NCI-H2107 (cell line): ENCODE measurements around the gene NSL1.
"Not testable (repeated sequence)": the region's sequence is repeated elsewhere in the genome, so short reads cannot be mapped to it uniquely, and the experiment has no call there.

ENCODE experiments used
- DNase-seq: peaks from one replicate; lab custom pipeline; 2025; lab: John Stamatoyannopoulos, UW

The NSL1 gene, protein sequence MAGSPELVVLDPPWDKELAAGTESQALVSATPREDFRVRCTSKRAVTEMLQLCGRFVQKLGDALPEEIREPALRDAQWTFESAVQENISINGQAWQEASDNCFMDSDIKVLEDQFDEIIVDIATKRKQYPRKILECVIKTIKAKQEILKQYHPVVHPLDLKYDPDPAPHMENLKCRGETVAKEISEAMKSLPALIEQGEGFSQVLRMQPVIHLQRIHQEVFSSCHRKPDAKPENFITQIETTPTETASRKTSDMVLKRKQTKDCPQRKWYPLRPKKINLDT

DNA sequence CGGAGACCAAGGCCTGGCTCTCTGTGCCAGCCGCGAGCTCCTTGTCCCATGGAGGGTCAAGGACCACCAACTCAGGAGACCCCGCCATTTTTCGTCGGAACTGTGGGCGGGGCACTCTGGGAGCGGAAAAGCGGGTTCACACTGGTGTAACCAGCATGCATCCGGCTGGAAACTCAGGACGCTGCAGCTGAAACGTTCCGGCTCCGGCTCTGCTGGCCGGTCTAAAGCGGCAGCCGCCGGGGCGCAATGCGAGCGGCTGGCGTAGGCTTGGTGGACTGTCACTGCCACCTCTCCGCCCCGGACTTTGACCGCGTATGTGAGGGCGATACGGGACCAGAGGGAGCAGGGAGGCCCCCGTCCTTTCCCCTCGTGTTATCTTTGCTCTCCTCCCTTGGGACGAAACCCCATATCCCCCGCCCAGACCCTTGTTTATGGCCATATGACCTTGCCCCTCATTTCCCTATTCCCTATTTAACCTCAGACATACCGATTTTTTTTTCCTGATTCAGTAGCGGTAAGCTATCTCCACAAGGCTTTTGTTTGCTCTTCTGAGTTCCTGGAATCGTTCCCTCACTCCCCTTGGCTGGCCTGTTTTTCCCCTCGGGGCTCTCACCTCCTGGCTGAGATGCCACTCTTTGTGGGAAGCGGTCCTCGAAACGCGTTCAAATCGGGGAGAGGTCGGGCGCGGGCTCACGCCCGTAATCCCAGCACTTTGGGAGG lies at the start of gene NSL1, which contains the start of gene TATDN3:
TSS of gene NSL1 (minus strand) at position 102 of the 720 bp plus-strand sequence. CDS start at position 88, 14 bp downstream.
TSS of gene TATDN3 (plus strand) at position 219 of the 720 bp plus-strand sequence. CDS start at position 247, 28 bp downstream.
- peak; percentile 96 for DNase-seq

DNA sequence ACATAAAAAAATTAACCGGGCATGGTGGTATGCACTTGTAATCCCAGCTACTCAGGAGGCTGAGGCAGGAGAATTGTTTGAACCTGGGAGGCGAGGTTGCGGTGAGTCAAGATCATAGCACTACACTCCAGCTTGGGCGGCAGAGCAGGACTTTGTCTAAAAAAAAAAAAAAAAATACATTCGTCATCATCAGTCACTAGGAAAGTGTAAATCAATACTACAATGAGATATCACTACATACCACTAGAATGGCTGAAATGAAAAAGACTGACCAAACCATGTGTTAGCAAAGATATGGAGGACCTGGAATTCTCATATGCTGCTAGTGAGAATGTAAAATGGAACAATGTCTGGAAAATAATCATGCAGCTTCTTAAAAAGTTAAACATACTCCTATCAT lies 46.6 kb upstream of the NSL1 start:
- no peak for DNase-seq

DNA sequence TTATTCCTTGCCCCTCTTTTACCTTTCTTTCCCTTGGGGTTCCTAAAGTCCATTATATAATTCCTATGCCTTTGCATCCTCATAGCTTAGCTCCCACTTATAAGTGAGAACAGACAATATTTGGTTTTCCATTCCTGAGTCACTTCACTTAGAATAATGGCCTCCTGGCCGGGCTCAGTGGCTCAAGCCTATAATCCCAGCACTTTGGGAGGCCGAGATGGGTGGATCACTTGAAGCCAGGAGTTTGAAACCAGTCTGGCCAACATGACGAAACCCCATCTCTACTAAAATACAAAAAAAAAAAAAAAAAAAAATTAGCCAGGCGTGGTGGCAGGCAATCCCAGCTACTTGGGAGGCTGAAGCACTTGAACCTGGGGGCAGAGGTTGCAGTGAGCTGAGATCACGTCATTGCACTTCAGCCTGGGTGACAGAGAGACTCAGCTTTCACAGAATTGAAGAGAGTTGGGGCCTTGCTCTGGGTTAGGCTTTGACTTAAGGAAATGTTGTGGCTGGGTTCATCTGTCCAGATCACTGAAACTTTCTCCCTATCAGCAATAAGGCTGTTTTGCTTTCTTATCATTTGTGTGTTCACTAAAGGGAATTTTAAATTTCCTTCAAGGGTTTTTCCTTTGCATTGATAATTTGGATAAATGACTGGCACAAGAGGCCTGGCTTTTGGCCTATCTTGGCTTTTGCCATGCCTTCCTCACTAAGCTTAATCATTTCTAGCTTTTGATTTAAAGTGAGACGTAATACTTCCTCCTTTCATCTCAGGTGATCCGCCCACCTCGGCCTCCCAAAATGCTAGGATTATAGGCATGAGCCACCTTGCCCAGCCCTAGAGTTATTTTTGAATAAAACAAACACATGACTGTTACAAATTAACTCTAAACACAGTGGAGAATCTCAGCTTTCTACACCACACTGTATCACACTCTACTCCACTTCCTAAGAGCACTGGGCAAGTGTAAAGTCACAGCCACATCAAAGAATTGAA lies 41.9 kb upstream of the NSL1 start:
- DNase-seq = not testable (repeated sequence)

DNA sequence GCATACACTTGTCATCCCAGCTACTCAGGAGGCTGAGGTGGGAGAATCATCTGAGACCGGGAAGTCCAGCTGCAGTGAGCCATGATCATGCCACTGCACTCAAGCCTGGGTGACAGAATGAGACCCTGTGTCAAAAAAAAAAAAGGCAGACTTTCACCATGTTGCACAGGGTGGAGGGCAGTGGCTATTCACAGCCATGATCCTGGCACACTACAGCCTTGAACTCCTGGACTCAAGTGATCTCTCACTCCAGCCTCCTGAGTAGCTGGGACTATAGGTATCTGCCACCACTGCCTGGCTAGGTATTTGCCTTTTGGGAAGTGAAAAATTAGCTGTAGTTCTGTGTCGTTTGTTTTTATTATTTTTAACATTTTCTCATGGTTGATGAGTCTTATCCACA lies 36.8 kb upstream of the NSL1 start:
- DNase-seq = no peak

DNA sequence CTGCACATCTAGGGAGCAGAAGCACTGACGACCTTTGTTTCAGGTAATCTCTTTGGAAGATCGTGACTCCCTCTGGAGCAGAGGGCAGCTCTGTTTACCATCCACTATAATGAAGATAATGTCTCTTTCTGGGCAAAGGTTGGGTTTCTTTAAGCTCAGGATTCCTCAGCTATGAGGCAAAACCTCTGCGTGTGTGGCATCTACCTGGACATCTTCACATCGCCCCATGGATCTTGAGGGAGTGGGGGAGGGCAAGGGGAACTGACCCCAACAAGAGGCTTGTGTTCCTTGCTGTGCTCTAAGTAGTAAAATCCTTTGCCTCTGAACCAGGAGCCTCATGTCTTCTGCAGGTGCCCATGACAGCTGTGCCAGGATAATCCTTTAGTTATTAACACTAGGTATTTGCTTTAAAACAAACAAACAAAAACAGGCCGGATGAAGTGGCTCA lies 36.3 kb upstream of the NSL1 start:
- no peak for DNase-seq

DNA sequence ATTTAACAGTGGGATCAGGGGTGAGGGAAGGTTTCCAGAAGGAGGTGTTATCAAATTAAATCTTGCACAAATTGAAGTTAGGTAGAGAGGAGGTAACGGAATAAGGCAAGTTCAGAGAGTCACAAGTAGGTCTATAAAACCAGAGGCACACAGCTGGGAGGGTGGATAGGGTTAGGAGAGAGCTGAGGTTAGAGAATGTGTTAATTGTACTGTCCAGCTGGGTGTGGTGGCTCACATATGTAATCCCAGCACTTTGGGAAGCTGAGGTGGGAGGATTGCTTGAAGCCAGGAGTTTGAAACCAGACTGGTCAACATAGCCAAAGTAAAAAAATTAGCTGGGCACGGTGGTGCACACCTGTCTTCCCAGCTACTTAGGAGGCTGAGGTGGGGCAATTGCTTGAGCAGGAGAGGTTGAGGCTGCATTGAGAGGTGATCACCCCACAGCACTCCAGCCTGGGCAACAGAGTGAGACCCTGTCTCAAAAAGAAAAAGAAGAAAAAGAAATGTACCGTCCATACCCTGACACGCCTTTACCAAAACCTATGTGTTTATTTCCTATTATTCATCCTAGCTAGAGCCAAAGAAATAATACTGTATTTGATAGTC lies 35.7 kb upstream of the NSL1 start:
- DNase-seq = no peak

DNA sequence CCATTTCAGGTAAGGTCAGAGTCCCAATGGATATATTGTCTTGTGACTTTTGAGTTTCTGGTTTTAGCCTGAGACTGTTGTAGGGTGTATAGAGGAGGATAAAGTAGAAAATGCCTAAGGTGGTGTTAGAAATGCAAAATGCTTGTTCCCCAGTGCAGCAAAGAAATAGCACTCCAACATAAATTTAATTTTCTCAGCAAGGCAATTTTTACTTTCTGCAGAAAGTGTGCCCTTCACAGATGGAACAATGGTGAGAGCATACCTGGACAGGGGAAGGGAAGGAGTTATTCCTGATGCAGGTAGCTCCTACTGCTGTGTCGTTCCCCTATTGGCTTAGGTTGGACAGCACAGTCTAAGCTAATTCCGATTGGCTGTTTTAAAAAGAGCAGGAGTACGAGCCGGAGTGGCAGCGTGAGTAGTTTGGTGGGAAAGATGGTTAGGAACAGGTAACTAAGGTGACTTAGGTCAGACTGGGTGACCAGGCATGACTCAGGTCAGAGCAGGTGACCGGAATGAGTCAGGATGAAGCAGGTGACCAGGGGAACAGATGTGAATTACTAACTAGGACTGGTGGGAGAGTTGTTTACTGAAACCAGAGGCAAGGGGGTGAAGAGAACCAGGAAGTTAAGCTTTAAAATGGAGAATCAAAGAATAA lies 34.3 kb upstream of the NSL1 start:
- DNase-seq = no peak

DNA sequence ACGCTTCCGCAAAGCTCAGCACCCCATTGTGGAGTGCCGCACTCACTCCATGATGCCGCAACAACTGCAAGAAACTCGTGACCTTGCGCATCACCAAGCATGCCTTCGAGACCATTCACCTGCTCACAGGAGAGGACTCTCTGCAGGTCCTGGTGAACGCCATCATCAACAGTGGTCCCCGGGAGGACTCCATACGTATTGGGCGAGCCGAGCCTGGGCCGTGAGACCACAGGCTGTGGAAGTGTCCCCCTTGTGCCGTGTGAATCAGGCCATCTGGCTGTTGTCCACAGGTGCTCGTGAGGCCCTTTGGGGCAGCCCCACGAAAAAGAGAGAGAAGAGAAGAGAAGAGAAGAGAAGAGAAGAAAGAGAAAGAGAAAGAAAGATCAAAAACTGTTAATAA lies 32.6 kb upstream of the NSL1 start:
- DNase-seq = no peak

DNA sequence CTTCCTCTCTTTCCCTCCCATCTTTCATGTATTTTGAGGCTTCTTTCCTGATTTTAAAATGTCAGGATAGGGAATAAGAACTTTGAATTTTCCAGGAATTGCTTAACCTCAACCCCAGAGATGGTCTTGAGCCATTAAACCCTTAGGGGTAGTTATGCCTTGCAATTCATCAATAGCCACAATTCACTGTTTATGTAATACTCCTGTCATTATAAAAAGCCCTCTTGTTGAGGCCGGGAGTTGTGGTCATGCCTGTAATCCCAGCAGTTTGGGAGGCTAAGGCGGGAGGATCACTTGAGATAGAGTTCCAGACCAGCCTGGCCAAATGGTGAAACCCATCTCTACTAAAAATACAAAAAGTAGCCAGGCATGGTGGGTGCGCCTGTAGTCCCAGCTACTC lies 31.4 kb upstream of the NSL1 start:
- DNase-seq = no peak

DNA sequence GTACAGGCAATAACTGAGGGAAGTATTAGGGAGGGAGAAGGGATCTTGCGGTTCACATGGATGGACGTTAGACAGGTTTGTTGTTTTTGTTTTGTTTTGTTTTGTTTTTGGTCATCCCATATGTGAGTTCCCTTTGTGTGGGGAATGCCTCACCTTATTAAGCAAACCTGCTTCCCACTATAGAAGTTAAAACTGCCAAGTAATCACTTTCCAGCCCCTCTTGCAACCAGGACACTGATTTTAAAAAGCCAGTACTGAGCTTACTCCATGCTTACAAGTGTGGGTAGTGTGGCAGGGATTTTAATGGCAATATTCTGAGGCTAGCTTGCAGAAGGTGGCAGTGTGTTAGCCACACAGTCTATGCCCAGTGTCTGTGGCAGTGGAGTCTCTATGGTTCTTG lies 29.4 kb upstream of the NSL1 start:
- DNase-seq = no peak

DNA sequence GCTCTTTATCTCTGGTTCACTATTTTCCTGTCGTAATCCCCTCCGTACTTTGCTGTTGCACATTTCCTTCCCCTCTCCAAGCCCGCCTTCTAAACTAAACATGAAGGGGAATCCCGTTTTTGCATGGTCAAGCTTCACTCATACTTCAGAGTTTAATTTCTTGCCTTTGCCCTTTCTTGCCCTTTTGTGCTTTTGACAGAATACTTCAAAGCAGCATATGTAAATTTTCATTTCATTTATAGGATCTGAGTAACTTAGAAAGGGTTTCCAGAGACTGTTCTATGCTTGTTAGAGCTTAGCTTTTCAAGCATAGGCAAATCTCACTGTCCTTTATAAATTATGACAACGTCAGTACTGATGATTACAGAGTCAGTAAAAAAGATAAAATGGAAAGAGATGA lies 28.1 kb upstream of the NSL1 start:
- DNase-seq = no peak

DNA sequence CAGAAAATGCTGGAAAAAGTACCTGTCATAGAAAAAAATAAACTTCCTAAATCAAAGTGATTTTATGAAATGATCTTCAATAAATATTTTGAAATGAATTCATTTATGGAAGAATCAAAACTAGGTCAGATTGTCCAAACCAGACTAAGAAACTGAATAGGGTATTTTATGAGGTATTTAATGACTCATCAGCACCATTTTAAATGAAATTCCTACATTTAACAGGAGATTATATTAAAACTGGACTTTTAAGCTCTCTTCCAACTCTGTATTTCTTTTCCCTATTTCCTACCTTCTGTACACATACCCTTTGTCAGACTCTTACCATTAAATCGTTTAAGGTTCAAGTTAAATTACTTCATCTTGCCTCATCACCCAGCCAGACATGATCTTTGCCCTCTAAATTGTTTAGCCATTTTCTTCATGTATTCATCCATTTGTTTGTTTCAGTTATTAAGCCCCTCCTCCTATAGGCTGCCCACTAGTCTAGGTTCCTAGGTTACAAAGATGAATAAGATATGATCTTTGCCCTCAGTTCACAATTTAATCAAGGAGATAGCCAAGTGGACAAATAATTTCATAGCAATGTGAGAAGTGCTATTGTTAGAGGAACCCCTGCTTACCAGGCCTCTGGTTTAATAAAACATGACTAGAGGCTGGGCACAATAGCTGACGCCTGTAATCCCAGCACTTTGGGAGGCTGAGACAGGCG lies 25.1 kb upstream of the NSL1 start:
- DNase-seq = no peak

DNA sequence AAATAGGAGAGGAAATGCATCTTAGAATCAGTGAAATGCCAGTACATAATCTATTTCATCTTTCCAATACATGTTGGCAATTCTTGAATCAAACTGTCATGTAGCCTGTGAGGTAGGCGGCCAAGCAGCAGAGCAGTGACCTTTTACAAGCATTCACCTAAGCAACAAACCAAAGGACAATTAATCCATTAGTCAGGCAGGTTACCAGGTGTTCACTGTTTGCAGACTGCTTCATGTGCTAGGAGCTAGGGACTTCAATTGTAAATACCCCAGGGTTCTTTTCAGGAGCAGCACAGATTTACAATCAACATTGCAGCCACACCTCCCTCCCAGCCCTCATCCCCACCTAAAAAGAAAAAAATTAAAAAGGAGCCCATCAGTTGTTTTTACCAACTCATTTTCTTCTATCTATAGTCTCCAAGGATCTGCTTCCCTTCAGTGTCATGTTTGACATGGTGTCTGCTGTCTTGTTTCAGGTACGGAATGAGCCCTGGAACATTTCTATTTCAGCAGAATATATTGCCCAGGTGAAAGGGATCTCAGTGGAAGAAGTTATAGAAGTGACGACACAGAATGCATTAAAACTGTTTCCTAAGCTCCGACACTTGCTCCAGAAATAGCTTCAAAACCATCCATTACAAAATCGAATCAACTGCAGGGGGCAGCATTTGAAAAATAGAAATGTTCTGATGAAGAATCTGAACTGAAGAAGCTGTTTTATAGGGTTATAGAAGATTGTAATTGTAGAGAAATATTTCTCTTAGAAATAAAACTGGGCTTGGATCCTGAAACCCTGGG lies 23.2 kb upstream of the NSL1 start:
- no peak for DNase-seq

DNA sequence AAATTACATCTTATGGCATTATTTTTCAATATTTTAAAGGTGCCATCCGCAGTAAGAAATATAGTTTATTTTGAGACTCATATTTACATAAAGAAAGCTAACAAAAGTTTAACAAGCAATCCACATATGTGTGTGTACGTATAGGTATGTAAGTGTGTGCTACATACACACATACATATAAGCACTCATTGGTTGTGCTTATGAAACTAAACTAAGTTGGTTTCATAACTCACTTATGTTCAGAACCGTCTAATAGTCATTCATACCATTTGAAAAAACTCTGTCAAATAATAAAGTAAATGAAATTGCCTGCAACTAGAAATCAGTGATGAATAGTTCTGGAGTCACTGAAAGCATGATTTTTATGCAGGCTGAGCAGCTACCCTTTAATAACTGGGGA lies 14.2 kb upstream of the NSL1 start:
- no peak for DNase-seq

DNA sequence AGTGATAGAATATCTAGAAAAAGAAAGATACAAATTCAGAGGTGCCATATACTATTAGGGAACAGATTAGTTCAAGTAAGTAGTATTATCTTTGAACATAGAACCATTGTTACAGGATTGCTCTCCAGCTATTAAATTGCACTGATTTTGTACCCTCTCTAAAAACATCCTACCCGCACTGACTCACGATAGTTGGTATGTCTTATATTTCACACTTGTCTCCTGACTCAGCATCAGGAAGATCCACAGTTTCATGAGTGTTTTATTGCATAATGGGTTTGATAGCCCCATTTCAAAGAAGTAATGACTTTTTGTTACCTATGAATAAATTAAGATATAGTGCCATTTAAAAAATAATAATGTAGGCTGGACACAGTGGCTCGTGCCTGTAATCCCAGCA lies 6.1 kb upstream of the NSL1 start:
- no peak for DNase-seq

DNA sequence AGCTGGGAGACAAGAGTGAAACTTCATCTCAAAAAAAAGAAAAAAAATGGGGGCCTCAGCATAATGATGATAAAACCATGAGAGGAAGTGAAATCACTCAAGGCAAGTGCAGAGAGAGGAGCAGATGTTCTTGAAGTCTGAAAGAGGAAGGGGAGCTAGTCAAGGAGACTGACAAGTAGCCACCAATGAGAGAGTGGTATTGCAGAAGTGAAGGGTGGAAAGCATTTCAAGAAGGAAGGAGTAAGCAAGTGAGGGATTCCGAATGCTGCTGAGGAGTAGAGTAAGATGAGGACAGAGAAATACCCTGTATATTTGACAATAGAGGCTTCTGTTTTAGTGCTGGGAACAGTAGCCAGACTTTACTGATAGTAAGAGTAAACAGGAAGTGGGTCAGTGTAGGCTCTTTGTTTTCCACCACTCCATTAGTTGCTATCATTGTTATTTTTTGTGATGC lies 3.0 kb upstream of the NSL1 start:
- no peak for DNase-seq

DNA sequence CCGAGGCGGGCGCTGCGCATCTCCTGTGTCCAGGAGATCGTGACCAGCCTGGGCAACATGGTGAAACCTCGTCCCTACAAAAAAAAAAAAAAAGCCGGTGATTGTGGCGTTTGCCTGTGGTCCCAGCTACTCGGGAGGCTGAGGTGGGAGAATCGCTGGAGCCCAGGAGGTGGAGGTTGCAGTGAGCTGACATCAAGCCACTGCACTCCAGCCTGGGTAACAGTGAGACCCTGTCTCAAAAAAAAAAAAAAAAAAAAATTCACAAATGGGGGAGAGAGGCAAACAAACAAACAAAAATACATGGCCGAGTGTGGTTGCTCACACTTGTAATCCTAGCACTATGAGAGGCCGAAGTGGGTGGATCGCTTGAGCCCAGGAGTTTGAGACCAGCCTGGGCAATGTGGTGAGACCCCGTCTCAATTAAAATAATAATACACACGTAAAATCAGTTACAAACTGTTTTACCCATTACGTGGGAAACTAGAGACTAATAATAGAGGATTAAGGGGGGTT lies 875 bp upstream of the NSL1 start:
- no peak for DNase-seq

DNA sequence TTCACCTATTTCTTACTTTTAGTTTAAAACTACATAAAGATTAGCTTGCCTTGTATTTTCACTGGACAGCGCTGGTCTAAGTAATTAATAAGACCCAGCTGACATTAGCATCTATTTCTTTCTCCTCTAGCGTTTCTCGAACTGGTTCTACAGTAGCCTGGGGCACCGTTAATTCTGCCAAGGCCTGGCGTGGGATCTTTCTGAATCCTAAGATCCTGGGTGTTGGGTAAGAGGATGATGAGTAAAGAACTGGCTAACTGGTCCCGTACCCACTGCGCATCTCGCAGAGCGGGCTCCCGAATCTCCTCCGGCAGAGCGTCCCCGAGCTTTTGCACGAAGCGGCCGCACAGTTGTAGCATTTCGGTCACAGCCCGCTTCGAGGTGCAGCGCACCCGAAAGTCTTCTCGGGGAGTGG lies 309 bp downstream of the NSL1 start:
- DNase-seq = peak; percentile 48

DNA sequence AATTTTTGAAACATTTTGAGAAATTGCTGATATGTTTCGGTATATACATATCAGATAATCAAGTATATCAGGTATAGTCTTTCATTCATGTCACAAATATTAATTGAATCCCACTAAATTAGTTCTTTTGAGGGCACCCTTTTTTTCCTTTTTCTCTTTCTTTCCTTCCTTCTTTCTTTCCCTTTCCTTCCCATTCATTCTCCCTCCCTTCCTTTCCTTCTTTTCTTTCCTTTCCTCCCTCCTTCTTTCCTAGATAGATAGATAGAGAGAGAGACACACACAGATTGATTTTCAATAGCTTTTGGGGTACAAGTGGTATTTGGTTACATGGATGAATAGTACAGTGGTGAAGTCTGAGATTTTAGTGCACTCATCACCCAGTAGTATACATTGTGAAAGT lies 5.7 kb downstream of the NSL1 start:
- no peak for DNase-seq

DNA sequence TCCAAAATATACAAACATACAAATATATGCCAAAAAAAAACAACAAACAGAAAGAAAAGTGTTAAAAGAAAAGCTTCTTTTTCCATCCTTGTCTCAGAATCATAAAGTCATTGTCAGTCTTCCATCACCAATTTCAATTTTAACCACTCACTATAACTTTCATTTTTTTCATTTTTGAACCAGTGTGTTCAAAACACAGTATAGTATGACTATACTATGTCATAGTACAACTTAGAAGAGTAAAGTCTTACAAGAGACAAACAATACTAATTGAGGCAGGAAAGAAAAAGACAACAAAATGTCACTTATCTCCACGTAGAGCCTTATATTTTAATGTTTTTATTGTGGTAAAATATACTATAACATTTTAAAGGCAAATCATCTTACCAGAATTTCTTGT lies 7.6 kb downstream of the NSL1 start:
- DNase-seq = no peak
